Esophagus squamous epithelium (tissue), 4 donors: ENCODE measurements around the gene ACOT8.

Source experiments
- CTCF ChIP-seq, 6 experiments: fragments of 450-650 bp in 4 of 6; fragments of 200-600 bp in 2 of 6; sonication (generic) in 2 of 6; IDR thresholded peaks; one replicate each; pipeline ENCODE4 v1.5.1; 2016 to 2019; ENCODE audit warnings: antibody characterized with exemption in 6 of 6, mild to moderate bottlenecking in 4 of 6, moderate library complexity in 4 of 6
- POLR2A ChIP-seq, 4 donors: fragments of 450-650 bp; IDR thresholded peaks; one replicate each; pipeline ENCODE4 v1.6.1; 2017; ENCODE audit warnings: antibody characterized with exemption in 4 of 4, mild to moderate bottlenecking in 4 of 4, moderate library complexity in 3 of 4

- TF ChIP-seq CTCF (IDR thresholded peaks at IDR 0.05) (no peak), POLR2A (IDR thresholded peaks at IDR 0.05) (no peak)
These were observed 11.7 kb downstream of the ACOT8 start for GRCh38 chr20:45845452-45845851.
